Measurements from ENCODE around the gene AGBL4.

Gene AGBL4

DNA sequence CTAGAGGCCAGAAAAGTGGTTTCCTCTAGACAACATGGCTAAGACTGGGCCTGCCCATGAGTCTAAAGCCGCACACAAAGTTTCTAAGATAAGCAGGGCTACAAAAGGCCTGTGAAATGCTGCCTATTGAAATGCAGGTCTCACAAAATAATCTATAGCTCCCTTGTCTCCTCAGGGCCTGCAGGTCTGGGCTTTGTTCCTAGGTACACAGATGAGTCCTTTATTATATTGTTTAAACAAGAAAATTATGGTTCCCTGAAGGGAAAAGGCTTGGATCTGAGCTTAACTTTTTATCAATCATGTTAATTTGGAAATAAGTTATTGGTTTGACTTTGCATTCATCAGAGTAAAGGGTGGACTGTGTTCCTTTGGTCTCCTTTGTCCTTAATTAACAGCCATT, 833.6 kb downstream of the AGBL4 start:
- DNase-seq (ENCODE audit: low spot score) (no peak), FAIRE-seq (no peak)

DNA sequence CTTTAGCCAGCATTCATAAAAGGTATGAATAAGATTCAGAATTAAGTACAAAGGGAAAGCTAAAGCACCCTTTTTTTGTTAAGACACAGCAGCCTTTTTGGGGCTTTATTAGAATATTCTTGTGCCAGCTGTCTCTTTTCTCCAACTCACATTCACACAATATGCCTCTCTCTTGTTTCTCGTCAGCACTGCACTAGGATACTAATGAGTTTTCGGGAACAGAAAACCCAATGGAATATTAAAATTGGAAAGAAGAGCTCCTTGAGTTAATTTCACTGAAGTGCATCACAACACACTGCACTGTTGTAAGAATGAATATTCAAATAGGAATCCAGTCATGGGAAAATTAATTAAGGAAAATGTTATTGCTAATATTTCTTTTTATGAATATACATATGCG, 836.7 kb downstream of the AGBL4 start:
- FAIRE-seq: no peak
- no peak for DNase-seq (ENCODE audit: low spot score)

DNA sequence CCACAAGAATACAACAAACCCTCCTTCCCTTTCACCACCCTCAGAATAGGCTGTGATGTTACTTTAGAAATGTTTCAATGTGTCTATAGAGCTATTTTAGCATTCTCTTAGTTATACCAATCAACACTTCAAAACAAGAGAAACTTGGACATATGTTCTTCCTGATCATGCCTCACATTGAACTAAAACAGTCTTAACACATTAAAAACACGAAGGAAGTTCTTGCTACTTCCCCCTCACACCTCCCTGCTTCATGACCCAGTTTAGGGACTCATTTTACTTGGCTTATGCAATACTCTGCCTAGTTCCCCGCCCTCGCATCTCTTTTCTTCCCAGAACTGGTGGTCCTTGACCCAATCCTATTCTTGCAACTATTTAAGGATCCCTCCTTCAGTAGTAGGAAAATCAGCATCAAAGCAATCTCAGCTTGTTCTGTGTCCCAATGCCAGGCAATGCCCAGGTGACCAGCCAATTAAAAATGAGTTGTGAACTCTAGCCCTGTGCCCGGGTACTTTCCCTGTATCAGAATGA, 838.2 kb downstream of the AGBL4 start:
- no peak for FAIRE-seq

DNA sequence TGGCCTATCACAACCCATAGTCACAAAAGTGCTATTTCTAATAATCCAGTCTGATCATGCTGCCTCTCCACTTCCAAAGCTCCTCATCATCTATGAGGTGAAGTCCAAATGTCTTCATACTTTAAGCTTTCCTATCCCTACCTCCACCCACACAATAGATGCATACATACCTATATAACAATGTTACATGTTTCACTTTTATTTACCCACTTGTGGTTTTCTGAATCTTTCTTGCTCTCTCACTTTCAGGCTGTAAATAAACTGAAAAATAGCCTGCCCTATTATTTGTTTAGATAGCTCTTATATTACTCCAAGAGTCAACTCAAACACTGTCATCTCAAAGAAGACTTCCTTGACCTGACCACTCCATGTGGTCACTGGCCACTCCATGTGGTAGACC, 840.3 kb downstream of the AGBL4 start:
- DNase-seq (ENCODE audit: low spot score): no peak
- no peak for FAIRE-seq

More for the DNA sequence above, 838.2 kb downstream of the AGBL4 start:
- no peak for DNase-seq (ENCODE audit: low spot score)

DNA sequence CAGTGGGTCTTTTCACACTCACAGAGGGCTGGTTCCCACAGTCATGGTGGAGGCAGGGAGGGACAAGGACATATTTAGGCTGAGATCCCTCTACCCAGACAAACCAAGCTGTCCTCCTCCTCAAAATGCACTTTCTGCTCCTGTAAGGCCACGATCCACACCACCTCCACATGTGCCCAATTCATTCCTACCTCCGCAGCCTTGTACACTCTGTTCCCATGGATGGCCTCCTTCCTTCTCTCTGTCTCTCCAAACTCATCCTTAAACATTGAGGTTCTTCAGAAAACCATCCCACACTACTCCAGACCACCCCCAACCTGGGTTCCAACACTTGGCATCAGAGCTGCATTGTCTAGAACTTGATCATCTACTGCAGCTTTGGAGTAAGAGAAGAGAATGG, 842.7 kb downstream of the AGBL4 start:
- FAIRE-seq: no peak
- DNase-seq (ENCODE audit: low spot score): no peak

DNA sequence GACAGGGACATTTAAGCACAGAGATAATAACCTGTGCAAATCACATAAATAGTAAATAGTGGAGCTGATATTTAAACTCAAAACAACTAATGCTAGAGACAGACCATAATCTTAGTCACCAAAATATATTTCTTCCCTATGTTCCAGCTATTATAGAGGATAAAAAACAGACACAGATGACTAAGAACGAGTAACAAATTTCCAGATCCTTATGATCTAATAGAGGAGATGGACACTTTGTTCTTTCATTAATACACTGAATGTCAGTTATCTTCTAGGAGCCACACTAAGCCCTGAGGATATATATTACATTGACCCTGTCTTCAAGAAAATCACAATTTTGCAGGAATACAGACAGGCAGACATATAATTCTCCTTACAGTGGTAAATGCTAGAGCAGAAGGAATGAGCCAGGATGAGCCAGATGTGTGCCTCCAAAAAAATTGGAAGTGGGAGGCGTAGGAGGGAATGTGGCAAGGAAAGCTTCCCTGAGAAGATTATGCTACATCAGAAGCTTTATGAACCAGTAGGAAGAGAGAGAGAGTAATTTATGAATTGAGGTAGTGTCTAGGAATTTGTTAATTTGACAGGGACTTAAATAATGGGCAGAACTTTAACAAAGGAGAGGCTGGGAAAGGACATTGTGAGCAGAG, 851.7 kb downstream of the AGBL4 start:
- no peak for DNase-seq (ENCODE audit: low spot score)
- FAIRE-seq: no peak

DNA sequence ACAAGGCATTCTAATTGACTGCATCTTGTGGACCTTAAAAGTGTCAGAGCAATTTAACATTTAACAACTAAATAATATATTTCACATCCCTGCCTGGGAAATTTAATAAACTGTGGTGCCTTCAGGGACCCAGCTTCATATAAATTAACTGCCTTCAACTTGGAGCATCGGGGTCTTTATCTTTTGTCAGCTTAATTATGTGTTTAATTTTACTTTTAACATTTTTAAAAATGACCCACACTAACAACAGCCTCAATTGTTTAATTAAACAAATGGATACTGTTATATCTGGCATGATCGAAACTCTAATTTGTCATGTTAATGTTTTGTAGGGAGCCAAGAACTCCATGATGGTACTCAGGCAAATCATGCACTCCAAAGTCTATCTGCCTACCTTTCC, 857.7 kb downstream of the AGBL4 start:
- DNase-seq (ENCODE audit: low spot score) (no peak), FAIRE-seq (no peak)

DNA sequence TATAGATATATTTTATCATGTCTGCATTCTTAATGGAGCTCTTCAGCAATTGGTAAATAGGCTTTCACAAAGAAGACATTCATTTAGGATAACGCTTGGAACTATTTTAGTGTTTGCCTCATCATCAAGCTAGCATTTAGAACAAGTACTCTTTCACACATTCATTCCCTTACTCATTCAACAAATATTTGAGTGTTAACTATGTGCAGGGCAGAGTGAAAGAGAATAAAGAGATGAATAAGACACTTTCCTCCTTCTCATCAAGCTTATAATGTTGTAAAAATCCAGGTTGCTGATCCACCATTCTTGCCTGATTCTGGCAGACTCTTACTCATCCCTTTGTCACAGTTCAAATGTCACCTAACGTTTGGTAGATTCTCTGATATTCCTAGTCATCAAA, 860.7 kb downstream of the AGBL4 start:
- DNase-seq (ENCODE audit: low spot score) (peak; percentile 88), FAIRE-seq (no peak)

DNA sequence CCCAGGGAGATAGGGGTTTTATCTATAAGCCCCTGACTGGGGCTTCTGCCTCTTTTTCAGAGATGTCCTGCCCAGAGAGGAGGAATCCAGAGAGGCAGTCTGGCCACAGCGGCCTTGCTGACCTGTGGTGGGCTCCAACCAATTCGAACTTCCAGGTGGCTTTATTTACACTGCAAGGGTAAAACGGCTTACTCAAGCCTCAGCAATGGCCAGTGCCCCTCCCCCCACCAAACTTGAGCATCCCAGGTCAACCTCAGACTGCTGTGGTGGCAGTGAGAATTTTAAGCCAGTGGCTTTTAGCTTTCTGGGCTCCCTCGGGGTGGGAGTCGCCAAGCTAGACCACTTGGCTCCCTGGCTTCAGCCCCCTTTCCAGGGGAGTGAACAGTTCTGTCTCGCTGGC, 863.1 kb downstream of the AGBL4 start:
- no peak for DNase-seq (ENCODE audit: low spot score)
- no peak for FAIRE-seq

DNA sequence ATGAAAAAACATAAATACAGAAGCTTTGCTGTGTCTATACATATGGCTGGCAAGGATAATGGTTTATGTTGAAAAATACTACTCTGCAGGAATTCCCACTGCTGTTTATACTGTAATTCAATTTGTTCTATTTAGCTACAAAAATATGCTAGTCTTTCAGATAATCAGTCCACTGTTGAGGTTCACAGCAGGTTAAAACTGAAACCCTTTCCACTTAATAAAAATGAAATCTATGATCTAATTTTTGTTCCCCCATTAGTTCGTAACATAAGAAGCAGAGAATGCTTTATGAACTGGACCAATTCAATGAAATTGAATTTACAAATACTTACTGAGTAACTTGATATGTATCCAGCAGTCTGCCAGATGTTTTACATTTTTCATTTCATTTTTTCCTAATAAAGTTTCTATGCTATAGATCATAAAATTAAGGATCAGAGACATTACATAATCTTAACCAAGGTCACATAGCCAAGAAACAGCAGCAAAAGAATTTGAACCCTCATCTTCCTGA, 887.0 kb downstream of the AGBL4 start:
- DNase-seq (ENCODE audit: low spot score): no peak
- FAIRE-seq: no peak

DNA sequence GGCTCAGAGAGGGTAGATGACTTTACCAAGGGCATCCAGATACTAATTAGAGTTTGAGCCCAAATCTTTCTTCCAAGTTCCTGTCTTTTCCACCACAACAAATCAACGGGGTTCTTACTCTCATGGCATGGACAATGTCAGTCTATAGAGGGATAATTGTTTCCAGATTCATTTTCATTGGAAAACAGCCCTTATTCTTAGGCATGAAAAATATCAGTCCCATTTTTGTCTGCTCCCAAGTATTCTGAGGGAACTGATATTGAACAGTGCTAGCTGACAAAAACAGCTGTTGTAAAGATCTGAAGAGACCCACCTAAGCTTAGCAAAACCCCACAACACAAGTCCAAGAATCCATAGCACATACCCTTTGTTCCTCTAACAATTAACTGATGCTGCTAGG, 898.0 kb downstream of the AGBL4 start:
- DNase-seq (ENCODE audit: low spot score): no peak
- no peak for FAIRE-seq

DNA sequence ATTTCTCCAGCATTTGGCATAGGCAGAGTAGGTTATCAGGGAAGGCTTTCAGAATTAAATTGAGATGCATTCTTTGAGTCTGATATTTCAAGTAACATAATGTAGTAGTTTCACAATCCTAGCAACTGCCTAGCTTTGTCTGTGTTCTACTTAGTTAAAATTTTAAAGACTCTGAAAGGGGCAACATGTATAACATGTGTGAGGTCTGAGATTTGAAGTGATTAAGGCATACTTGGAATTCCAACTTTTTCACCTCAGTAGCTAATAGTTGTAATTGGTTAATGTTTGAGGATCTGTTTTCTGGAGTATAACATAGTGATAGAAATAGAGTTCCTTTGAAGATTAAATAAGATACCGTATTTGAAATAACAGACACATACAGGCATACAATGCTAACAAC, 911.8 kb downstream of the AGBL4 start:
- DNase-seq (ENCODE audit: low spot score) (peak; percentile 38), FAIRE-seq (no peak)

DNA sequence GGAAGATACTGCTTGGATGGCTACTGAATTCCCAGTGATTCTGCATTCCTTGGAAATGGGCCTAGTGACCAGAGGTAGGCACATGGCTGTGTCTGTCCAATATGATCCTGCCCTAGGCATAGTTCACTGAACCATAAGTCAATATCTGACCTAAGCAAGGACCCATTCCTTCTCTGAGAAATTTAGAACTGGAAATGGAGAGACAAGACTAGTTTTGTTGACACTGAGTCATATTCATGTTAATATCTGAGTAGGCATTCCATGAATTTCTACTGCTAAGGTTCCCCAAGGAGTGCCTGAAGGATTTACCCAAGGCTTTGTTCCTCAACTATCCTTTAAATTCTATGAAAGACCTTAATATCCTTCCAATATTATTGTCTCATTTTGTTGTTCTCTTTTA, 917.3 kb downstream of the AGBL4 start:
- peak; percentile 71 for DNase-seq (ENCODE audit: low spot score)

DNA sequence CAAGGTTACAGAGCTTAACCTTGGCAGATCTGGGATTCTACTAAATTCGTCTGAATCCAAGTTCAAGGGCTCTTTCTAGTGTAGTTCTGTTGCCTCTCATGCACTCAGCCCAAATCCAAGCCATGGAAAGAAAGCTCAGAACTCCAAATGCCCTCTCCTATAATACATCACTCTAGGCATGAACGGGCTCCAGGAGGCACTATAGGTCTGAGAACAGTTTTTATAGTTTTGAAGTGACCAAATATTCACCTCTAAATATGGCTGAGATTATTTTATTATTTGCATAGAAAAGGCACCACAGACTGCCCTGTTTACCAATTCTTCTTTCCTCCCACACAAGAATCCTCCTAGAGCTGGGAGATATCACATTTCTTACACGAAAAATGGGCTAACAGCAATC, 919.2 kb downstream of the AGBL4 start:
- FAIRE-seq (no peak), DNase-seq (ENCODE audit: low spot score) (no peak)

More for the DNA sequence above, 917.3 kb downstream of the AGBL4 start:
- no peak for FAIRE-seq

DNA sequence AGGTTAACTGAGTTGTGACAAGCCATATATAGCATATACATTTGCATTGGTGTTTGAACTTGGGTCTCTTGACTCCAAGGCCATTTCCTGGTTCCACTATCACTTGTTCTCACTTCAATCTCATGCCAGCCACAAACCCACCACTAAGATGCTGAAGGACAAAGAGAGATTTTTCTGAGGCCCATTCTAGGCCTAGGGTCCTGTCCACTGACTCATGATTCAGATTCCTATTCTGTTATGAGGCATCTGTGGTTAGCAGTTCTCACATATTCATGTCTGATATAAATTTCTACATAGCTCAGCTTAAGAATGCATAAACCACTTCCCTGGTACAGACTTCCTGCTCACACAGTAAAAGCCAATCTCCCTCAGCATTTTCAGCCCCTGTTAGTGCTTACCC, 921.0 kb downstream of the AGBL4 start:
- FAIRE-seq (peak; percentile 85), DNase-seq (ENCODE audit: low spot score) (peak; percentile 92)

DNA sequence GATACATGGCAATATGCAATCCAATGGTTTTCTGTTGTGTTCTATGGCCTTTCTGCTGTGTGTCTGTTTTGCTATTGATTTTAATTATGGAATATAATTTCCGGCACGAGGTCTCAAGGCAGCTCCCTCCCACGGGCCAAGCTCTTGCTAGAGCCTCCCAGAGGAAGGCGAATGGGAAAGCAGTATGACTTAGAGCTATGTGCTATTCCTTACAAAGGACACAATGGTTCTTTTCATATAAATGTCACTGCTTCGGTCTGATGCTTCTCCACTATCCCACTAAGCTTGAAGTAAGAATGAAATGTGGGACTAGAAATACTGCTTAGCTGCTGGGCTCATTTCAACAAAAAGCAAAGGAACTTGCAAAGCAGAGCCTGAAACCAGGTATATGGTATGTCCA, 924.9 kb downstream of the AGBL4 start:
- DNase-seq (ENCODE audit: low spot score) (no peak), FAIRE-seq (no peak)

DNA sequence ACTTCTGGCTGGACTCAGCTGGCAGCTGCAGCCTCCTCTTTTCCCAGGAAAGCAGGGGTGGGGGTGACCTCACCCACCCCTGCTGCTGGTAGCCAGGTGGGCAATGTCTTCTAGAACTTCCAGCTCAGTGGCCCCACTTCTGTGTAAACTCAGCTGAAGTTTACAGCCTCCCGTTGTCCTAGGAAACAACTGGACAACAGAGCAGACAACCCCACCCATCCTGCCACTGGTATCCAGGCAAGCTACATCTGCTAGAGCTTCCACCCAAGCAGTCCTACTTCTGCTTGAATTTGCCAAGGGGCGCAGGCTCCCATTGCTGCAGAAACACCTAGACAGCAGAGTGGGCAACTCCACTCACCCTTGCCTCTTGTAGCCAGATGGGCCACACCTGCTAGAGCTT, 937.4 kb downstream of the AGBL4 start:
- no peak for FAIRE-seq

DNA sequence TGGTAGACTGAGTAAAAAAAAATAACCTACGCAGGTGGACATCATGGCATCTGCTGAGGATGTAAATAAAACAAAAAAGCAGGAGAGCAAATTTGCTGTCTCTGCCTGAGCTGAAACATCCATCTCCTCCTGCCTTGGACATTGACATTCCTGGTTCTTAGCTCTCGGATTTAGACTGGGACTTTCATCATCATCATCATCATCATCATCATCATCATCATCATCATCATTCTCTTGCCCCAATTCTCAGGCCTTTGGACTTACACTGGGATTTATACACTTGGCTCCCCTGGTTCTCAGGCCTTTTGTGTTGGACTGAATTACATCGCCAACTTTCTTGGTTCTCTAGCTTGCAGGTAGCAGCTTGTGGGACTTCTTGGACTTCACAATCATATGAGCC, 938.7 kb downstream of the AGBL4 start:
- no peak for DNase-seq (ENCODE audit: low spot score)
- no peak for FAIRE-seq

More for the DNA sequence above, 937.4 kb downstream of the AGBL4 start:
- DNase-seq (ENCODE audit: low spot score): no peak

DNA sequence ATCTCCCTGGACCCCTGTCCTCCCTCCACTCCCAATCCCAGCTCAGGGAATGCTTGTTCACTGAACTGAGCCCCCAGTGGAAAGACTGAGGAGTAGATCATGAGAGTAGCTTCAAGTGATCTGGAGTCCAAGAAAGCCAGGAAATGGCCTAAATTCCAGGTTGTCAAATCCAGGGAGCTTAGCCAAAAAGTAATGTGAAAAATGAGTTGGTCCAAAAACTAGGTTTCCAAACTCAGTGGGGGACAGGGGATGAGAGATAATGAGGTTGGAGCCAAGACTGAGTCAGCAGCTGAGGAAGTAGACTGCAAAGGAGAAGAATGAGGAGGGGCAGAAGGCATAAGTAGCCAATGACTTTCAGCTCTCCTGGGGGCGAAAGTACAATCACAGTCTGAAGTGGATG, 963.0 kb downstream of the AGBL4 start:
- FAIRE-seq: no peak

DNA sequence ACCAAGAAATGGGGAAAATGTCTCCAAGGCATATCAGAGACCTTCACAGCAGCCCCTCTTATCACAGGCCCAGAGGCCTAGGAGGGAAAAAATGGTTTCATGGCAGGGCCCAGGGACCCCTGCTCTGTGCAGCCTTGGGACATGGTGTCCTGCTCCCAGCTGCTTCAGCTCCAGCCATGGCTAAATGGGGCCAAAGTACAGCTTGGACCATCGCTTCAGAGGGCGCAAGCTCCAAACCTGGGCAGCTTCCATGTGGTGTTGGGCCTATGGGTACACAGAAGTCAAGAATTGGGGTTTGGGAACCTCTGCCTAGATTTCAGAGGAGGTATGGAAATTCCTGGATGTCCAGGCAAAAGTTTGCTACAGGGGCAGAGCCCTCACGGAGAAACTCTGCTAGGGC, 964.7 kb downstream of the AGBL4 start:
- FAIRE-seq (no peak), DNase-seq (ENCODE audit: low spot score) (no peak)

More for the DNA sequence above, 963.0 kb downstream of the AGBL4 start:
- DNase-seq (ENCODE audit: low spot score): peak; percentile 78

DNA sequence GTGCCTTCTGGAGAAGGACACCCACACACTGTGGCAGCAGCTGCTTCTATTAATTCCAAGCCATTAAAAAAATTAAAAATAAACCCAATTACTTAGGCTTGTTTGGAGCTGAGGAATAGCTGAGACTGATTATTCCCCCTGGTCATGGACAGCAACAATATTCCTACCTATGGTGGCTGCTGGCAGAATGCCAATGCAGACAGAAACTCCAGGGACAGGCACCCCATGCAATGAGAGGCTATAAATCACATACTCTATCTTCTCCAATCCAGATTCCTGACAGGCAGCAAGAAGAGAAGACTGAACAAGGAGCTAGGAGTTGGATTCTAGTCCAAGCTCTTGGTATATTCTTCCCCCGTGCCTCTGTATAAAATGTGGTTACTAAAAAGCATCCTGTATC, 971.7 kb downstream of the AGBL4 start:
- FAIRE-seq: no peak

DNA sequence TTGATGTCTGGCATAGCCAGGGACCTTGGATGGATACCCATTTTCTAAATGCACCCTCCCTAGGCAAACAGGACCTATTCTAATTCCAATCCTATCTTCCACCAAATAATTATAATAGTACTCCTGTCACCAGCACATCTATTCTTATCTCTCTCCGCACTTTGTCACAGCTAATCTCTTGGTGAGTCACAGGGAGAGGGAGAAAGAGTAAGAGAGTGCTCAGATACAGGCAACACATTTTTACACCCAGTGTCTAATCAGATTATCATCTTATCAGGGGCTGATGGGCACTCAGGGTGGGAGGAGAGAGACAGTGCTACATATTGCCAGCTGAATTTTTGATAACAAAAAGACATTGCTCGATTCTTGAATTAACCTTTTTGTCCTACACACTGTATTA, 972.1 kb downstream of the AGBL4 start:
- DNase-seq (ENCODE audit: low spot score) (no peak), FAIRE-seq (no peak)

More for the DNA sequence above, 971.7 kb downstream of the AGBL4 start:
- no peak for DNase-seq (ENCODE audit: low spot score)

DNA sequence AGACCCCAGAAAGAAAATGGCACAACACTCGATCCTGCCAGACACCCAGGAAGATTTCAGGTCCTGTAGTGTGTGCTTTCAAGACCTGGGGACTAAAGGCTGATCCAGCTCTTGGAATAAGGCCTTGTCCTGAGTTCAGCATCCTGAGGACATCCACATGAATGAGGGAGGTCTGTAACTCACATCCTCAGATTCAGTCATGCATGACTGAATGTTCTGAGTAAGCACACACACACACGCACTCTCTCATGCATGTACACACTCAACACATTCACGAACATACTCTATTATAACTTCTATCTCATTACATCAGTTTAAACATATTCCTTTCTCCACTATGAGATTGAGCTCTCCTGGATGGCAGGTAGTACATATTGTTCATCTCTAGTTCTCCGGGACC, 973.7 kb downstream of the AGBL4 start:
- DNase-seq (ENCODE audit: low spot score) (peak; percentile 54), FAIRE-seq (no peak)

Data from RCC 7860 (cell line).